Tibial nerve (tissue), 4 donors: ENCODE measurements around the gene CAMTA1.

Experiments used
- CTCF ChIP-seq, 5 experiments: fragments of 200-600 bp in 3 of 5; fragments of 450-650 bp in 2 of 5; sonication (generic) in 3 of 5; IDR thresholded peaks; one replicate each; pipeline ENCODE4 v1.5.1; 2016 to 2019; ENCODE audit warnings: antibody characterized with exemption in 5 of 5, mild to moderate bottlenecking in 3 of 5, moderate library complexity in 2 of 5
- EP300 ChIP-seq, 2 donors: sonication (generic); formaldehyde crosslinking; IDR thresholded peaks; one replicate each; pipeline ENCODE4 v1.6.1; 2017; ENCODE audit warnings: antibody characterized with exemption in 2 of 2, mild to moderate bottlenecking in 1 of 2
- POLR2A ChIP-seq, 2 donors: fragments of 450-650 bp; IDR thresholded peaks; one replicate each; pipeline ENCODE4 v1.6.1; 2017; ENCODE audit warnings: antibody characterized with exemption in 2 of 2, mild to moderate bottlenecking in 2 of 2, moderate library complexity in 2 of 2

DNA sequence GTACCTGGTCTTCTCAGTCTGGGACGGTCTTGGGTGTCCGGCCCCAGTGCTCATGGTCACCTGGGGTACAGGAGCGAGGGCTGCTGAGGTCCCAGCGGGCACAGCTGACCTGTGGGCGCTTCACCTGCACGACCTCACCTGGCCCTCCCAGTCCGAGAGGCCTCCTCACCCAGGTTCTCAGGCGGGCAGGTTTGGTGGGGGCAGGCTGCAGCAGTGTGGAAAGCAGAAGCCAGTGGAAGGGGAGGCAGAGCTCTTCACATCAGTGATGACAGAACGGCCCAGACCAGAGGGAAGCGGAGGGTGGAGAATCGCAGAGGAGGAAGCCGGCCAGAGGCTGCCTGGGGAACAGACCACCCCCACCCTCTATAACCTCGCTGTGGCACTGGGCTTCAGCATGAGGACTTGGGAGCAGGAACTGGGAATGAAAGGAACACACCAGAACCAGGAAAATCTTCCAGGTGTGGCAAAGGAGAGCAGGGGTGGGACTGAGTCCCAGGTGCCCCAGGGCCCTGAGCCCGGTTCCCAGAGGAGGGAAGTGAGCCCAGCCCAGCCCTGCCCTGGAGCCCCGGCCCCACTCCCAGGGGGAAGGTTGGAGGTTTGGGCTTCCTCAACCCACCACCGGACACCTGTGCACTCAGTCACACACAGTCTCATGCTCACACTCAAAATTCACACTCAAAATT, 720.7 kb downstream of the CAMTA1 start:
- TF ChIP-seq CTCF (IDR thresholded peaks at IDR 0.05) (no peak), POLR2A (IDR thresholded peaks at IDR 0.05) (no peak), EP300 (IDR thresholded peaks at IDR 0.05) (no peak)
